CD4-positive, alpha-beta memory T cell (primary cell): Measurements from ENCODE around the gene ANKMY1. TPM values are rescaled to one million over a fixed set of nuclear protein-coding genes. Genes with fewer than 3 reads are reported as not detected.

Experiments used
- CTCF ChIA-PET: fragments of 350-600 bp; sonication (Branson Sonifier 250); formaldehyde crosslinking; loops from one replicate; lab custom pipeline; 2021; ENCODE audit warnings: inconsistent platforms; ENCODE audit not compliant: partially characterized antibody; lab: Charles Lee
- POLR2A ChIA-PET: fragments of 350-600 bp; sonication (Branson Sonifier 250); formaldehyde crosslinking; loops from one replicate; lab custom pipeline; 2021; ENCODE audit not compliant: partially characterized antibody; lab: Charles Lee
- DNase-seq, 5 donors: peaks; one replicate each; pipeline versions ENCODE4 v3.0.0 to v3.0.0-alpha.2; 2020 to 2022; ENCODE audit warnings: mixed read lengths in 1 of 5
- H3K27ac ChIP-seq: one replicate; pipeline ENCODE4 v1.7.0; 2013; ENCODE audit warnings: low read depth, low read length
- H3K27me3 ChIP-seq: 2 replicates; pipeline ENCODE4 v1.7.0; 2013; ENCODE audit warnings: mild to moderate bottlenecking, low read length, moderate library complexity; ENCODE audit not compliant: insufficient read depth
- H3K36me3 ChIP-seq: 2 replicates; pipeline ENCODE4 v1.7.0; 2013; ENCODE audit warnings: mild to moderate bottlenecking, low read length, moderate library complexity; ENCODE audit not compliant: insufficient read depth
- H3K4me1 ChIP-seq: 2 replicates; pipeline ENCODE4 v1.7.0; 2013; ENCODE audit warnings: mild to moderate bottlenecking, low read length, moderate library complexity; ENCODE audit not compliant: insufficient read depth
- H3K4me3 ChIP-seq, 2 donors: one replicate each; pipeline ENCODE4 v1.7.0; 2013; ENCODE audit warnings: low read length in 2 of 2, mild to moderate bottlenecking in 1 of 2
- H3K9me3 ChIP-seq, 2 donors: one replicate each; pipeline ENCODE4 v1.7.0; 2013; ENCODE audit warnings: low read length in 2 of 2, control low read depth in 1 of 2; ENCODE audit not compliant: control insufficient read depth in 1 of 2
- H3K27ac Mint-ChIP-seq, 7 donors: one replicate each; pipeline ENCODE4 v1.8.0; 2020 to 2021; ENCODE audit warnings: mixed read lengths in 7 of 7, mild to moderate bottlenecking in 6 of 7, inconsistent platforms in 3 of 7, moderate library complexity in 3 of 7
- H3K27me3 Mint-ChIP-seq, 2 donors: one replicate each; pipeline ENCODE4 v1.8.0; 2020 to 2021; ENCODE audit warnings: mixed read lengths in 2 of 2
- H3K36me3 Mint-ChIP-seq, 2 donors: one replicate each; pipeline ENCODE4 v1.8.0; 2020 to 2021; ENCODE audit warnings: mixed read lengths in 2 of 2, inconsistent platforms in 1 of 2, mild to moderate bottlenecking in 1 of 2
- H3K4me1 Mint-ChIP-seq, 4 donors: one replicate each; pipeline ENCODE4 v1.8.0; 2020 to 2021; ENCODE audit warnings: mixed read lengths in 4 of 4, mild to moderate bottlenecking in 1 of 4
- H3K4me3 Mint-ChIP-seq, 8 donors: one replicate each; pipeline ENCODE4 v1.8.0; 2020 to 2021; ENCODE audit warnings: mixed read lengths in 8 of 8, mild to moderate bottlenecking in 7 of 8, moderate library complexity in 6 of 8, inconsistent platforms in 3 of 8
- H3K9me3 Mint-ChIP-seq, 8 donors: one replicate each; pipeline ENCODE4 v1.8.0; 2020 to 2021; ENCODE audit warnings: mixed read lengths in 8 of 8, mild to moderate bottlenecking in 5 of 8, inconsistent platforms in 3 of 8, moderate library complexity in 1 of 8
- intact Hi-C: fragments of 100-400 bp; cut with micrococcal nuclease; formaldehyde crosslinking; loops from one replicate; pipeline ENCODE4 v1.15.1; 2023
- polyA plus RNA-seq, 2 donors: library from polyadenylated mRNA; unstranded; fragments of 300-500 nt; fragmentation: Illumina TruSeq; gene quantifications; one replicate each; pipeline ENCODE4 v1.2.3, GENCODE V29; 2021
- total RNA-seq, 2 experiments: library from RNA; stranded (reverse); gene quantifications; one replicate each; pipeline ENCODE4 v1.2.3, GENCODE V29; 2021

ANKMY1 gene
- total and polyA plus RNA-seq, 4 experiments from 2014 or later = 9.4 to 84.8 (median 43.3) TPM

GRCh38 chr2:240529344-240529999 is 28.3 kb downstream of the ANKMY1 start:
- peak overlapping the region in 1 of 7 donors; percentile 60 for H3K27ac Mint-ChIP-seq
- Histone ChIP-seq H3K36me3 (peaks cover 13% of the 10 kb centered on the region), H3K27ac (no peak overlapping the region), H3K27me3 (no peaks in the 10 kb centered on the region), H3K9me3 (peaks cover 0 to 7% of the 10 kb centered on the region in 2 donors), H3K4me3 (no peak overlapping the region), H3K4me1 (no peaks in the 10 kb centered on the region)
- no peak overlapping the region for H3K4me3 Mint-ChIP-seq
- POLR2A ChIA-PET = interaction anchor here (1.4 kb wide), 1 partner anchor 32 kb away, joined by 3 read pairs; no protein-coding TSS in a partner anchor
- H3K27me3 Mint-ChIP-seq = no peaks in the 10 kb centered on the region
- no peak for DNase-seq
- CTCF ChIA-PET = interaction anchor here (2.1 kb wide), 1 partner anchor 15 kb away, joined by 7 read pairs; no protein-coding TSS in a partner anchor
- H3K9me3 Mint-ChIP-seq = peaks cover 0 to 37% (median 23%) of the 10 kb centered on the region in 8 donors
- H3K4me1 Mint-ChIP-seq = peaks cover 0 to 9% (median under 1%) of the 10 kb centered on the region in 4 donors
- intact Hi-C loops = no loop called here
- peaks cover 76 to 88% of the 10 kb centered on the region in 2 donors for H3K36me3 Mint-ChIP-seq

GRCh38 chr2:240528406-240529040 is 29.3 kb downstream of the ANKMY1 start:
- peaks cover 0 to 9% (median under 1%) of the 10 kb centered on the region in 4 donors for H3K4me1 Mint-ChIP-seq
- no peak overlapping the region for H3K4me3 Mint-ChIP-seq
- no peaks in the 10 kb centered on the region for H3K27me3 ChIP-seq
- H3K36me3 Mint-ChIP-seq = peaks cover 73 to 84% of the 10 kb centered on the region in 2 donors
- H3K27ac Mint-ChIP-seq = no peak overlapping the region
- H3K4me1 ChIP-seq = no peaks in the 10 kb centered on the region
- no peaks in the 10 kb centered on the region for H3K27me3 Mint-ChIP-seq
- peaks cover 20% of the 10 kb centered on the region for H3K36me3 ChIP-seq
- ChIA-PET POLR2A (interaction anchor here (1.4 kb wide), 1 partner anchor 33 kb away, joined by 3 read pairs; no protein-coding TSS in a partner anchor), CTCF (interaction anchor here (2.1 kb wide), 1 partner anchor 14 kb away, joined by 7 read pairs; no protein-coding TSS in a partner anchor)
- peaks cover 0 to 7% of the 10 kb centered on the region in 2 donors for H3K9me3 ChIP-seq
- intact Hi-C loops = no loop called here
- no peak overlapping the region for H3K4me3 ChIP-seq
- no peak for DNase-seq
- peaks cover 0 to 32% (median 23%) of the 10 kb centered on the region in 8 donors for H3K9me3 Mint-ChIP-seq
- no peak overlapping the region for H3K27ac ChIP-seq

GRCh38 chr2:240527153-240527750 is 30.5 kb downstream of the ANKMY1 start:
- Histone ChIP-seq H3K4me3 (no peak overlapping the region), H3K36me3 (peaks cover 26% of the 10 kb centered on the region), H3K4me1 (no peaks in the 10 kb centered on the region), H3K9me3 (peaks cover 0 to 4% of the 10 kb centered on the region in 2 donors), H3K27me3 (no peaks in the 10 kb centered on the region), H3K27ac (no peak overlapping the region)
- ChIA-PET POLR2A (no interaction called here), CTCF (no interaction called here)
- H3K4me3 Mint-ChIP-seq = no peak overlapping the region
- no peak for DNase-seq
- peaks cover 0 to 24% (median 15%) of the 10 kb centered on the region in 8 donors for H3K9me3 Mint-ChIP-seq
- no peak overlapping the region for H3K27ac Mint-ChIP-seq
- intact Hi-C loops = no loop called here
- no peaks in the 10 kb centered on the region for H3K27me3 Mint-ChIP-seq
- H3K36me3 Mint-ChIP-seq = peaks cover 71 to 82% of the 10 kb centered on the region in 2 donors
- H3K4me1 Mint-ChIP-seq = peaks cover 0 to 9% (median under 1%) of the 10 kb centered on the region in 4 donors

- intact Hi-C loops = no loop called here
- H3K4me1 ChIP-seq = no peaks in the 10 kb centered on the region
- no peak overlapping the region for H3K27ac Mint-ChIP-seq
- H3K27me3 Mint-ChIP-seq = no peaks in the 10 kb centered on the region
- H3K27me3 ChIP-seq = no peaks in the 10 kb centered on the region
- H3K4me3 ChIP-seq = no peak overlapping the region
- peaks cover 26% of the 10 kb centered on the region for H3K36me3 ChIP-seq
- CTCF ChIA-PET = no interaction called here
- H3K9me3 Mint-ChIP-seq = peaks cover 0 to 17% (median 10%) of the 10 kb centered on the region in 8 donors
- H3K36me3 Mint-ChIP-seq = peaks cover 68 to 82% of the 10 kb centered on the region in 2 donors
- H3K4me1 Mint-ChIP-seq = peaks cover 0 to 9% (median under 1%) of the 10 kb centered on the region in 4 donors
- H3K9me3 ChIP-seq = peaks cover 0 to 3% of the 10 kb centered on the region in 2 donors
- H3K27ac ChIP-seq = no peak overlapping the region
- POLR2A ChIA-PET = no interaction called here
- H3K4me3 Mint-ChIP-seq = no peak overlapping the region
- no peak for DNase-seq
Observed at GRCh38 chr2:240526521-240526920, 31.3 kb downstream of the ANKMY1 start.

- H3K27ac ChIP-seq = no peak overlapping the region
- Mint-ChIP-seq H3K9me3 (peaks cover 0 to 10% (median 4%) of the 10 kb centered on the region in 8 donors), H3K27me3 (no peaks in the 10 kb centered on the region), H3K4me1 (peaks cover 0 to 9% (median 2%) of the 10 kb centered on the region in 4 donors), H3K27ac (no peak overlapping the region), H3K36me3 (peaks cover 61 to 75% of the 10 kb centered on the region in 2 donors), H3K4me3 (no peak overlapping the region)
- H3K27me3 ChIP-seq = no peaks in the 10 kb centered on the region
- ChIA-PET CTCF (interaction anchor here (2.8 kb wide), 1 partner anchor 12 kb away, joined by 11 read pairs; no protein-coding TSS in a partner anchor), POLR2A (no interaction called here)
- no peaks in the 10 kb centered on the region for H3K4me1 ChIP-seq
- H3K9me3 ChIP-seq = peaks cover 0 to 3% of the 10 kb centered on the region in 2 donors
- H3K36me3 ChIP-seq = peaks cover 26% of the 10 kb centered on the region
- no peak for DNase-seq
- no peak overlapping the region for H3K4me3 ChIP-seq
- intact Hi-C loops = no loop called here
Observed at GRCh38 chr2:240525802-240526201, 32.0 kb downstream of the ANKMY1 start.

GRCh38 chr2:240524963-240525718 is 32.6 kb downstream of the ANKMY1 start:
- peaks cover 26% of the 10 kb centered on the region for H3K36me3 ChIP-seq
- no peak for DNase-seq

More at GRCh38 chr2:240524963-240525718, 32.6 kb downstream of the ANKMY1 start:
- H3K36me3 Mint-ChIP-seq = peaks cover 60 to 72% of the 10 kb centered on the region in 2 donors
- no peaks in the 10 kb centered on the region for H3K27me3 ChIP-seq
- peaks cover 0 to 10% (median 2%) of the 10 kb centered on the region in 8 donors for H3K9me3 Mint-ChIP-seq
- intact Hi-C loops = no loop called here
- no peaks in the 10 kb centered on the region for H3K4me1 ChIP-seq
- H3K9me3 ChIP-seq = peaks cover 0 to 3% of the 10 kb centered on the region in 2 donors
- POLR2A ChIA-PET = no interaction called here
- CTCF ChIA-PET = interaction anchor here (2.8 kb wide), 1 partner anchor 11 kb away, joined by 11 read pairs; no protein-coding TSS in a partner anchor
- H3K4me1 Mint-ChIP-seq = peaks cover 0 to 13% (median 7%) of the 10 kb centered on the region in 4 donors
- H3K4me3 Mint-ChIP-seq = no peak overlapping the region
- H3K27me3 Mint-ChIP-seq = peaks cover 0 to 1% of the 10 kb centered on the region in 2 donors
- no peak overlapping the region for H3K27ac Mint-ChIP-seq
- H3K4me3 ChIP-seq = no peak overlapping the region
- H3K27ac ChIP-seq = no peak overlapping the region
